ENCODE data around the gene VWA5B1.

The VWA5B1 gene

GRCh38 chr1:20399196-20399595 is 108.5 kb downstream of the VWA5B1 start:
- DNase-seq, result no peak

GRCh38 chr1:20399606-20400180 is 109.0 kb downstream of the VWA5B1 start:
- DNase-seq, result no peak

- no peak for DNase-seq
Measured at GRCh38 chr1:20400341-20401177, 109.9 kb downstream of the VWA5B1 start.

GRCh38 chr1:20401405-20402010 is 110.8 kb downstream of the VWA5B1 start:
- no peak for DNase-seq

GRCh38 chr1:20402585-20403422 is 112.1 kb downstream of the VWA5B1 start:
- no peak for DNase-seq

- DNase-seq, result no peak
Measured at GRCh38 chr1:20403423-20404145, 112.9 kb downstream of the VWA5B1 start.

- DNase-seq, result peak; percentile 46
Measured at GRCh38 chr1:20404466-20404865, 113.8 kb downstream of the VWA5B1 start.

Data from NCI-H1436 (cell line).